DND-41 (cell line): ENCODE data around the gene SLC39A11.

Experiments
- EZH2 ChIP-seq: IDR thresholded peaks from 3 replicates; pipeline ENCODE4 v1.6.1; 2012; ENCODE audit warnings: borderline replicate concordance, low read depth, mild to moderate bottlenecking, moderate library complexity, low read length, inconsistent platforms; ENCODE audit not compliant: severe bottlenecking
- TF ChIP-seq, protein P1 (sequence below): IDR thresholded peaks from 2 replicates; pipeline ENCODE4 v1.5.1; 2012; ENCODE audit warnings: borderline replicate concordance, low read length, moderate library complexity, mild to moderate bottlenecking; ENCODE audit not compliant: poor library complexity, severe bottlenecking; ENCODE audit errors: extremely low read depth

DNA sequence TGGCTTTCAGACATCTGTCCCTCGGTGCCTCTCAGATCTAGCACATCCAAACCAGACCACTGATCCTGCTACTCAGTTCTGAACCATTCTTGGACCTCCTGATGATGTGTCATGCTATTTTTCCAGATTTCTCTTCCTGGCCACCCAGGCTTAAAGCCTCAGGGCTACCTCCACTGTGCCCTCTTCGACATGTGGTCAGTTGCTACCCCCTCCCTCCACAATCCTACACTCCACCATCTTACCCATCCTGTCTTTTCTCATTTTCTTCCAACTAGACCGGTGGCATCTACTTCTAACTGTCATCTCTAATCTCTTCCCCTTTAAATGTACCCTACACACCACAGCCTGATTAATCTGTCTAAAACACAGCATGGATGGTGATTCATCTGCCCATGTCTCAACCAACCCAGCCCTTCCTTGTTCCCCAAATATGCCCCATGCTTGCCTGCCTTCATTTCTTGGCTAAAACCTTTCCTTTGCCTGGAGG lies 478.6 kb downstream of the SLC39A11 start:
- TF ChIP-seq, protein P1, sequence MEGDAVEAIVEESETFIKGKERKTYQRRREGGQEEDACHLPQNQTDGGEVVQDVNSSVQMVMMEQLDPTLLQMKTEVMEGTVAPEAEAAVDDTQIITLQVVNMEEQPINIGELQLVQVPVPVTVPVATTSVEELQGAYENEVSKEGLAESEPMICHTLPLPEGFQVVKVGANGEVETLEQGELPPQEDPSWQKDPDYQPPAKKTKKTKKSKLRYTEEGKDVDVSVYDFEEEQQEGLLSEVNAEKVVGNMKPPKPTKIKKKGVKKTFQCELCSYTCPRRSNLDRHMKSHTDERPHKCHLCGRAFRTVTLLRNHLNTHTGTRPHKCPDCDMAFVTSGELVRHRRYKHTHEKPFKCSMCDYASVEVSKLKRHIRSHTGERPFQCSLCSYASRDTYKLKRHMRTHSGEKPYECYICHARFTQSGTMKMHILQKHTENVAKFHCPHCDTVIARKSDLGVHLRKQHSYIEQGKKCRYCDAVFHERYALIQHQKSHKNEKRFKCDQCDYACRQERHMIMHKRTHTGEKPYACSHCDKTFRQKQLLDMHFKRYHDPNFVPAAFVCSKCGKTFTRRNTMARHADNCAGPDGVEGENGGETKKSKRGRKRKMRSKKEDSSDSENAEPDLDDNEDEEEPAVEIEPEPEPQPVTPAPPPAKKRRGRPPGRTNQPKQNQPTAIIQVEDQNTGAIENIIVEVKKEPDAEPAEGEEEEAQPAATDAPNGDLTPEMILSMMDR: no peak
- no peak for TF ChIP-seq EZH2
